Left forelimb (tissue), 1 donor: Measurements from ENCODE around the gene KCNQ1.

Experiments
- DNase-seq: peaks from one replicate; pipeline ENCODE4 v3.0.0-alpha.2; 2018; ENCODE audit warnings: low spot score

The KCNQ1 gene

DNA sequence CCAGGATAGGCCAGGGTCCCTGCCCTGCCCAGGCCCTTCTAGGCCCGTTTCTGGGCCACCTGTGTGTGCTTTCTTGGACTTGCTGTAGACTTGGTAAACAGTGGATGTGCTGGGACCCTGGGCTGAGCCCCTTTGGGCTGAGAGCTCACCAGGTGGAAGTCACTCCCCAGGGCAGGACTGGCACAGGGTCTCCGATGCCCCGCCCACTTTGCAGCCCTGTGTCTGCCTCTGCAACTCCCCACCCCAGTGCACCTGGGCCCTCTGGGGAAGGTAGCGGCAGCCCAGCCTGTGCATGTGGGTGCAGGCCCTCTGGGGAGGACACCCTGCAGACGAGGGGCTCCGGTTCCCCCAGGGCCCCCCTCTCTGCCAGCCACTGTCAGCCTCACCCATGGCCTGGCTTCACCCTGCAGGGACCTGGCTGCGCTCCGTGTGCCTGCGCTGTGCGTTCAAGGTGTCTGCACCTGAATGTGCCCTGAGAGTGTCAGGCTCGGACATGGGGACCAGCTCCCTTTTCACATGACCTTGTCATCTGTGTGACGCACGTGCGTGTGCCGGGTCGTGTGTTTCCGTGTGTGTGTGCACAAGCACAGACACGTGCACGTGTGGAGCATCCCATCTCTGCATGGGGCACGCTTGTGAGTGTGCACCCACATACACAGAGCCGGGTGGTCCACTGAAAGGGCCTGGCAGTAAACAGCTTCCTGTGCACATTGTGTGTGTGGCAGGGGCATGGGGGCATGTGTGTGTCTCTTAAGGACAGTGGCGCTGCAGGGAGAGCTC is 136.5 kb downstream of the KCNQ1 start:
- peak; percentile 68 for DNase-seq

GRCh38 chr11:2581931-2582350 is 137.1 kb downstream of the KCNQ1 start:
- DNase-seq, result peak; percentile 40

DNA sequence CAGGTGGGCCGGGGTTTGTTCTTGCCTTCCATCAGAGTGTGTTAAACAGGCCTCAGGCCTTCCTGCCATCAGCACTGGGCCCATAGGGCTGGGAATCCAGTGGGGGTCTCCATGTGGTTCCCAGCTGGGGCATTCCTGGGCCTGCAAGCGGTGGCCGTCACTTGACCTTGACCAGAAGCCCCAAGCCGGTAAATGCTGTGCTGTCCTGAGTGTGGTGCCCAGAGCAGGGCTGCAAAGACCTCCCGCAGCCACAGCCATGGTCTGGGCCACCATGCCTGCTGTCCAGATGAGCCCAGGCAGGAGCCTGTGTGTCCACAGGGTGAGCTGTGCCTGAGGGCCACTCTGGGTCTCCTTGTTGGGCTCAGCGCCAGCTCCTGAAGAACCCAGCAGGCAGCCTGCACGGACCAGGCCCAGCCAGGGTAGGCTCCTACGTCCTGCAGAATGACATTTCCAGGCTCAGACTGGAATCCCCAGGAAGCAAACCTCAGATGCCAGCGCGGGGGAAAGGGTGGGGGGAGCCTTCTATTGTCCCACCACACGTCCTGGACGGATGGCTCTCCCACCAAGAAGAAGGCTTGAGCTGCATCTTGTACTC is 137.6 kb downstream of the KCNQ1 start:
- peak; percentile 57 for DNase-seq

- DNase-seq, result peak; percentile 65
Measured at GRCh38 chr11:2582946-2583604, 138.3 kb downstream of the KCNQ1 start.

- DNase-seq, result peak; percentile 49
Measured at GRCh38 chr11:2583605-2583958, 138.8 kb downstream of the KCNQ1 start.

- DNase-seq, result no peak
Measured at GRCh38 chr11:2584434-2584811, 139.6 kb downstream of the KCNQ1 start.

DNA sequence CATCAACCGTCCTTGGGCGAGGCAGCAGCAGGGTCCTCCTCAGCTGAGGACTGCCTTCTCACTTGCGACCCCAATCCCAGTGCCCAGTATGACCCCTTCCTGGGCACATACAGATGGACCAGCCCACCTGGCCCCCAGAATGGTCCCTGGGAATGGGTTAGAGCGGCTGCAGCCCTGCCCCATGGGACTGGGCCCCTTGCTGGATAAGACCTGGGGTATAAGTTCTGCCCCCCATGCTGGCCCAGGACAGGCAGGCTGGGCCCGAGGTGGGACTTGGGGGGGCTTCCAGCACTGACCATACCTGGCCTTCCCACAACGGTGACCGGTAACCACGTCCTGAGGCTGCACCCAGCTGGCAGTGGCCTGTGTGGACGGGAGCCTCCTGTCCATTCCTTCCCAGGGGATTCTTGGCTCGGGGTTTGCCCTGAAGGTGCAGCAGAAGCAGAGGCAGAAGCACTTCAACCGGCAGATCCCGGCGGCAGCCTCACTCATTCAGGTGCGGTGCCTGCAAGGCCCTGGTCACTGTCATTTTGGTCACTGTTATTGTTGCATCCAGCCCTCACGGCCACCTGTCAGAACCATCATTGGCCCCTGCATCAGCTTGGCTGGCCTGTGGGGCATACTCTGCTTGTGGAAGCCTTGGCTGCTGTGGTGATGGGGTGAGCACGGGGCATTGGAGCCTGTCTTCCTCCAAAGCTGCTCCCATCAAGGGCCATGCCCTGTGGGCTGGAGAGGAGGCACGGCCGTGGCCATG is 140.2 kb downstream of the KCNQ1 start:
- DNase-seq, result peak; percentile 56

DNA sequence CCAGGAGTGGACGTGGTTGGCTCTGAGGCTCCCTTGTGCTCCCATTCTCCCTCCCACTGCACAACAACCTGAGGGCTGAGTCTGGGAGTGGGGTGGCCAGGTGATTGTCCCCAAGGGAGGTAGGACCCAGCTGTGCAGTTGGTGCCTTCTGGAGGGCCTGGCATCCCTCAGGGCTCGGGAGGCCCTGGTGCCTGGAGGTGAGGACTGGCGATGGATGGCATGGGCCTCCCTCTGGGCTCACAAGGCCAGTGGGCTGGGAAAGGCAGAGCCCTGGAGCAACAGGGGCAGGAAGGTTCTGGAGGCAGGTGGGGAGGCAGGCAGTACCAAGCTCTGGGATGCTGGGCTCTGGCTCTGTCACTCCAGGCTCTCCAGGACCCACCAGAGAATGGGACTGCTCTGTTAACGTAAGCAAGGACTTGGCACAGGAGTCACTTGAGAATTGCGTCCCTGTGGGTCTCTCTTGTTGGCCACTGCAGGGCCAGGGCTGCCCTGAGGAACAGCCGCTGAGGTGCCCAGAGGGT is 140.8 kb downstream of the KCNQ1 start:
- peak; percentile 50 for DNase-seq

DNA sequence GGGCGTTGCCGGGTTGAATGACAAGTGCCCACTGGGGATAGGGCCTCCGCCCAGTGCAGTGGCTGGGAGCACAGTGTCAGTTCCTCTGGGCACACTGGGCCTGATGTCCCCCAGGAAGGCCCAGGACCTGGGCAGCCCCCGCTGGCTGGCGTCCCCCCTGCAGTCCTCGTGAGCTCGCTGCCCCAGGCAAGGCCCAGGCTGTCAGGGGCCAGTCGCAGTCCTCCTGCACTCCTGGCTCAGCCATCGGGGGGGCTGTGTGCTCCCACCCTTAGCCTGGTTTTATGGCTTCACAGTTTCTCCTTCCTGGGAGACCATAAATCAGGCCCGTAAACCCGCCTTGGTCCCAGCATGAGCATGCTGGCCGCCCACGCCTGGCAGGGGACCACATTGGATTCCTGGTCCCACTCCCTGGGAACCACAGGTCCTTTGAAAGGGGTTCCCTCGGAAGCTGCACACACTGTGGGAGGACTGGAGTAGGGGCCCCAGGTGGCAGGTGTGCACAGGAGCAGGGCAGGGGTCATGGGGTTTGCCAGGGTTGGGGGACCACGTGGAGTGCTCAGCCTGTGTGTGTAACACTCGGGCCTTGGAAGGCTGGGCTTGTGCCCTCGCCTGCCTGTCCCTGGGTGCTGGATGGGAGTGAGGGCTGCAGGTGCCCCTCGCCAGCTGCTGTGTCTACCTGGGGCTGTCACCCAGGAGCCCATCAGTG is 141.4 kb downstream of the KCNQ1 start:
- DNase-seq, result no peak

DNA sequence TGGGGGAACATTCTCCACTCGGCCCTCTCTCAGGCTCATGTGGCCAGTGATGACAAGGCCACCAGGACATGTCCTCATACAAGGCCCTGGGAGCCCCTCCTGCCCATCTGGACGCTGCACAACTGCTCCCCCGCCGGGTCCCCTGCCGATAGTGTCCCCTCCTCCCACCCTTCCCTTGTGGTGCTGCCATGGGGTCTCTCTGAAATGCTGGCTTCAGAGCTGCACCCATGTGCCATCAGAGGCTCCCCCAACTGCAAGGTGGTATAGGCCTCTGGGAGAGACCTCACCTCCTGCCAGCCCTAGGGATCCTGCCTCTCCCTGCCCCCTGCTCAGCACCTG is 142.0 kb downstream of the KCNQ1 start:
- no peak for DNase-seq

DNA sequence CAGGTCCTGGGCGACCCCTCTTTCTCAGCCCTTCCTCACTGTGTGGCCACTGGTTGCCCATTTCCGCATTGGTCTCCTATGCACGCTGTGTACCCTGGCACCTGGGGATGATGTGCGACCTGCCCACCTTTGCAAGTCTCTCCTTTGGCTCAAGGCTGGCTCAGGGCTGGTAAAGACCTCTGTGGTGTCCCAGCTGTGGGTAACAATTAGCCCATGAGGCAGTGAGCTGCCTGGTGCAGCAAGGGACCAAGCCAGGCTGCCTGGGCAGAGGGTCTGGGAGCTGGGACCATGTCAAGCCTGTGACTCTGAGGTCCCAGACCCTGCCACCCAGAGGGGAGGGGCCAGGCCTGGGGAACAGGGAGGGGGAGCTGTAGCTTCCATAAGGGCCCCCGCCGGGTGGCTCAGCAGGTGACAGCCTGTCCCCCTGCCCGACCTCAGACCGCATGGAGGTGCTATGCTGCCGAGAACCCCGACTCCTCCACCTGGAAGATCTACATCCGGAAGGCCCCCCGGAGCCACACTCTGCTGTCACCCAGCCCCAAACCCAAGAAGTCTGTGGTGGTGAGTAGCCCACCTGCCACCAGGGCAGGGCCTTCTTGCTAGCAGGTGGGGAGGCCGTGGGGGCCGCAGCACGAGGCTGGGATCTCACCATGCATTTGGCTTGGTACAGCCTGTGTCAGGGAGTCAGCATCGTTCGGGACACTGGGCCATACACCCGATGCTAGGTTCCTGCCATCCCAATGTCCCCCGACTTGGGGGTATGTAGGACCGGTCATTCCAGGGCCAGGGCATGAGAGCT is 142.5 kb downstream of the KCNQ1 start:
- no peak for DNase-seq

- DNase-seq, result peak; percentile 40
Measured at GRCh38 chr11:2587976-2588748, 143.4 kb downstream of the KCNQ1 start.

DNA sequence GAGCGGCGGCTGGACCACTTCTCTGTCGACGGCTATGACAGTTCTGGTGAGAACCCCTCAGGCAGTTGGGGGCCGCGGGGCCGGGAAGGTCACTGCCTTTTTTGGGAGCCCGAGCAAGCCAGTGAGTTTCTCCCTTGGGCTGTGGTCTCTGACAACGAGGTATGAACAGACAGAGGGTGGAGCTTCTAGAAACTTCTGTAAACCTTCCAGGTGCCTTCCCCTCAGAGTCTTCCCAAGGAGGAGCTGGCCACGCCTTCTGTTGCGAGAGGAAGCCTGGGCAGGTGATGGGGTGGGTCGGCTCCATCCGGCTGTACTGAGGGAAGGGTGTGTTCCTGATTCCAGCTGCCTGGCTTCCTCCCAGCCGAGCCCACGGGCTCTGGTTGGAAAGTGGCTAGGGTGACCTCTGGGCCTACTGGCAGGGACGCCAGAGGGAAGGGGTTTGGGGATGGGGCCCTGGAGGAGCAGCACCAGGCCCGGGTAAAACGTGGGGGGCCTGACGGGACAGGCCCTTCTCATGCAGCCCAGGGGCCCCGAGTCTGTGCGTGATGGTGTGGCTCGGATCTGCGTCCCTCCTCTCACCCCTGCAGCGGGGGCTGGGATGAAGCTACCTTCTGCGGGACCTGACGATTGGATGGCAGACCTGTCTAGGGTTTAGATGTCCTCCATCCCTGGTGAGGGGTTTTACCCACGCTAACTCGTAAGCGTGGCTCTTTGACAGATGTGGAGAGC is 144.2 kb downstream of the KCNQ1 start:
- no peak for DNase-seq

DNA sequence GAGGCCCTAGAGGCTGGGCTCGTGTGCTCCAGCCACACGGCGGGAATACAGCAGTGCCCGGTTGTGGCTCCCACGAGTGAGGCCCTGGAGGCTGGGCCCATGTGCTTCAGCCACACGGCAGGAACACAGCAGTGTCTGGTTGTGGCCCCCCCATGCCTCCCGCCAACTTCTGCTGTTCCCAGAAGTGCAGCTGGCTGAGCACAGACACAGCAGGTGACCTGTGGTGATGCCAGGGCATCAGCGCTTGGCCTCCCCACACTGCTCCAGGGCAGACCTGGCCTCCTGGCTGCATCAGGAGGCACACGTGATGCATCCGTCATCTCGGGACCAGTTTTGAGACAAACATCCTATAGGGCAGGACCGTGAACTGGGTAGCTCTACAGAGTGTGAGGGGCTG is 144.7 kb downstream of the KCNQ1 start:
- DNase-seq, result no peak

DNA sequence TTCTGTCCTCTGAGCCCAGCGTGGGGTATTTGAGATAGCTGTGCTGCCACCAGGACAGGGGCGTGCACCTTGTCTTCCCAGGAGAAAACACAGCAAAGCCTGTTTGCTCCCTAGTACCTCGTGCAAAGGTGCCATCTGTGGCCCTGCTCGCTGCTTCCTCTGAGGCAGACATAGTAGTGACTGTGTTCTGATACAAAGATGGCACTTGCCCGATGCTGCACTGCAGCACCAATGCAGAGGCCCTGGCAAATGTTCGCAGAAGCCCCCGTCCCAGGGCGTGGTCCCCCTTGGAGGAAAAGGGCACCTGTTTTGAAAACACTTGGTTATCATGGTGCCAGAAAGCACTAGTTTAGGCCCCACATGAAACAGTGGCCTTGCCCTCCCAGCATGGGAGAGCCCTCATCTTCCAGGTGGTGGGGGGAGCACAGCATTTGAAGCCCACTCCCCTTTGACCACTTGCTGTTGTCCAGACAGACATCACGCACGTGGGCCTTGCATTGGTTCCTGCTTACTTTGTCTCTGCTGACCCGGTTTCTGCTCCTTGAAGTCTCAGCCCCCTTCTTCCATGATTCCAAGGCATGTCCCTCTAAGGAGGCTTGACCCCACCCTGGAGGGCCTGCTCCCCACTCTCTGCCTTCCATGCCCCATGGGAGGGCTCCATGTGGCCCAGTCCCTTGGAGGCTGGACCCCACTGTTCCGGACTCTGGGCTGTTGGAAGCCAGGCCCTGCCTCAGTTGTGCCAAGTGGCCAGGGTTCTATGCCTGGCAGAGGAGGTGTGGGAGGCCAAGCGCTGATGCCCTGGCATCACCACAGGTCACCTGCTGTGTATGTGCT is 145.5 kb downstream of the KCNQ1 start:
- no peak for DNase-seq

- DNase-seq, result no peak
Measured at GRCh38 chr11:2590965-2591754, 146.4 kb downstream of the KCNQ1 start.

- DNase-seq, result no peak
Measured at GRCh38 chr11:2591805-2592204, 147.0 kb downstream of the KCNQ1 start.
